ENCODE measurements around the gene CDADC1.

CDADC1 gene

GRCh38 chr13:49213997-49214916 is 33.5 kb upstream of the CDADC1 start:
- DNase-seq (ENCODE audit: low read depth, low spot score): no peak
- H3K4me3 ChIP-seq (ENCODE audit: low read depth, low read length): no peak overlapping the region
- no peak for TF ChIP-seq CTCF (IDR thresholded peaks at IDR 0.05; ENCODE audit: insufficient read depth, low read length, missing control alignments)
- CTCF ChIA-PET: interaction anchor here (1.4 kb wide), 1 partner anchor 26 kb away, joined by 4 read pairs; no protein-coding TSS in a partner anchor
- POLR2A ChIA-PET: no interaction called here

- POLR2A ChIA-PET: no interaction called here
Measured at GRCh38 chr13:49214917-49215376, 32.8 kb upstream of the CDADC1 start.

GRCh38 chr13:49216334-49216733 is 31.4 kb upstream of the CDADC1 start:
- H3K4me3 ChIP-seq (ENCODE audit: low read depth, low read length): no peak overlapping the region
- TF ChIP-seq CTCF (IDR thresholded peaks at IDR 0.05; ENCODE audit: insufficient read depth, low read length, missing control alignments): no peak
- CTCF ChIA-PET: no interaction called here
- POLR2A ChIA-PET: no interaction called here
- no peak for DNase-seq (ENCODE audit: low read depth, low spot score)

More at GRCh38 chr13:49214917-49215376, 32.8 kb upstream of the CDADC1 start:
- TF ChIP-seq CTCF (IDR thresholded peaks at IDR 0.05; ENCODE audit: insufficient read depth, low read length, missing control alignments): no peak
- CTCF ChIA-PET: interaction anchor here (1.4 kb wide), 1 partner anchor 25 kb away, joined by 4 read pairs; no protein-coding TSS in a partner anchor
- H3K4me3 ChIP-seq (ENCODE audit: low read depth, low read length): no peak overlapping the region
- DNase-seq (ENCODE audit: low read depth, low spot score): no peak

GRCh38 chr13:49217962-49218492 is 29.7 kb upstream of the CDADC1 start:
- TF ChIP-seq CTCF (IDR thresholded peaks at IDR 0.05; ENCODE audit: insufficient read depth, low read length, missing control alignments): no peak
- no peak overlapping the region for H3K4me3 ChIP-seq (ENCODE audit: low read depth, low read length)
- POLR2A ChIA-PET: no interaction called here
- DNase-seq (ENCODE audit: low read depth, low spot score): no peak
- CTCF ChIA-PET: interaction anchor here (1.0 to 1.7 kb wide), 2 partner anchors 16 to 219 kb away, joined by 3 to 6 read pairs; no protein-coding TSS in a partner anchor

GRCh38 chr13:49218493-49219051 is 29.2 kb upstream of the CDADC1 start:
- POLR2A ChIA-PET: no interaction called here
- DNase-seq (ENCODE audit: low read depth, low spot score): no peak
- TF ChIP-seq CTCF (IDR thresholded peaks at IDR 0.05; ENCODE audit: insufficient read depth, low read length, missing control alignments): no peak
- CTCF ChIA-PET: interaction anchor here (1.0 to 1.7 kb wide), 4 partner anchors 16 to 218 kb away, joined by 3 to 6 read pairs (median 3); no protein-coding TSS in a partner anchor
- H3K4me3 ChIP-seq (ENCODE audit: low read depth, low read length): no peak overlapping the region

- ChIA-PET CTCF (interaction anchor here (0.5 to 1.7 kb wide), 6 partner anchors 11 to 61 kb away, joined by 3 to 6 read pairs (median 3); no protein-coding TSS in a partner anchor), POLR2A (no interaction called here)
- DNase-seq (ENCODE audit: low read depth, low spot score): no peak
- TF ChIP-seq CTCF (IDR thresholded peaks at IDR 0.05; ENCODE audit: insufficient read depth, low read length, missing control alignments): no peak
- peak overlapping the region; percentile 36 for H3K4me3 ChIP-seq (ENCODE audit: low read depth, low read length)
Measured at GRCh38 chr13:49219647-49220035, 28.1 kb upstream of the CDADC1 start.
